ENCODE data around the gene HERC5. TPM values are rescaled to one million over a fixed set of nuclear protein-coding genes. Genes with fewer than 3 reads are reported as not detected.

The HERC5 gene
- total RNA-seq (2021), result 17.2 and 18.5 TPM in 2 replicates
- long read RNA-seq, transcript HERC5-201 (23 exons, 3,513 nt), result major isoform, 89 of 132 reads
- long read RNA-seq, partial matches to known transcripts, result 27 of 132 reads
- long read RNA-seq, other reads (novel, unspliced or antisense), result 16 of 132 reads

DNA sequence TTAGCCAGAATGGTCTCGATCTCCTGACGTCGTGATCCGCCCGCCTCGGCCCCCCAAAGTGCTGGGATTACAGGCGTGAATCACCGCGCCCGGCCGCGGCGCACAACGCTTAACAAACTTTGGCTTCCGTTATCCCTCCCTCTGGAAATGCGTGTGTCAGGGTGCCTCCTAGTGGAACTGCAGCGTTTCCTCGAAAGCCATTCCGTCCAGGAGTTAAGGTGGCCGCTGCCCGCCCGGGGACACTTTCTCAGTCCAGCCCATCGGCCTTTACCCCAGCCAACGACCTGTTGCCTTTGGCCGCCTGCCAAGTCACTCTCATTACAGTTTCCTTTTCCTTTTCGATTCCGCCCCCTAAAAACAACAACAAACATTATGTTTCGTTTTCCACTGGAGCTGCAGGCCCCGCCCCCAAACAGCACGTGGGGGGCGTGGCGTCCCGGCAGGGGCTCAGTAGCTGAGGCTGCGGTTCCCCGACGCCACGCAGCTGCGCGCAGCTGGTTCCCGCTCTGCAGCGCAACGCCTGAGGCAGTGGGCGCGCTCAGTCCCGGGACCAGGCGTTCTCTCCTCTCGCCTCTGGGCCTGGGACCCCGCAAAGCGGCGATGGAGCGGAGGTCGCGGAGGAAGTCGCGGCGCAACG, at the start of gene HERC5:
HERC5 (plus strand) TSS at position 450 of the 637 bp plus-strand sequence; CDS start at position 601, 151 bp downstream.
- H3K9ac ChIP-seq (ENCODE audit: extremely low read depth, insufficient read length, low read length), result no peak within 1 kb of the TSS
- Mint-ChIP-seq H3K27me3 (ENCODE audit: low read depth) (peaks cover 29% of the 10 kb centered on the region), H3K27ac (peak within 1 kb of the TSS; percentile 94 to 97 (median 94); a peak in 6 of 7 replicates), H3K4me1 (peaks cover 8 to 16% of the 10 kb centered on the region in 2 experiments), H3K4me3 (peak within 1 kb of the TSS; percentile 85 to 91), H3K36me3 (ENCODE audit: insufficient read depth in 1 of 3, low read depth in 3 of 3) (peaks cover 5 to 9% (median 7%) of the 10 kb centered on the region in 3 experiments), H3K9me3 (peaks cover 2 to 4% of the 10 kb centered on the region in 2 experiments; a peak in 3 of 5 replicates)
- no peaks in the 10 kb centered on the region for H4K20me1 ChIP-seq (ENCODE audit: control insufficient read depth, insufficient read depth, insufficient read length)
- no peak within 1 kb of the TSS for H3K27ac ChIP-seq (ENCODE audit: insufficient read length, low read depth, low read length)
- H4K91ac ChIP-seq (ENCODE audit: insufficient read length, low read depth, low read length), result no peak within 1 kb of the TSS
- H3K23ac ChIP-seq (ENCODE audit: insufficient read length, low read depth, low read length), result no peak within 1 kb of the TSS
- peak within 1 kb of the TSS; percentile 60 for H2AFZ ChIP-seq (ENCODE audit: low read length)
- no peak within 1 kb of the TSS for H2BK5ac ChIP-seq (ENCODE audit: insufficient read length, low read length)
- peak; percentile 97 for DNase-seq
- H2BK20ac ChIP-seq (ENCODE audit: low read depth, low read length, poor library complexity, severe bottlenecking), result no peak within 1 kb of the TSS
- H2BK15ac ChIP-seq (ENCODE audit: low read depth, low read length), result no peak within 1 kb of the TSS
- H3K27me3 ChIP-seq (ENCODE audit: insufficient read depth, low read length), result peaks cover 2% of the 10 kb centered on the region; the same call in 1 of the 2 replicates
- H3K4me2 ChIP-seq (ENCODE audit: insufficient read depth, insufficient read length, low read length), result peak within 1 kb of the TSS; percentile 65
- H4K5ac ChIP-seq (ENCODE audit: insufficient read length, low read depth, low read length), result no peak within 1 kb of the TSS
- no peak within 1 kb of the TSS for H3K4ac ChIP-seq (ENCODE audit: low read depth, low read length)
- H2BK120ac ChIP-seq (ENCODE audit: low read depth, low read length, poor library complexity, severe bottlenecking), result no peak within 1 kb of the TSS
- no peak within 1 kb of the TSS for H2AK5ac ChIP-seq (ENCODE audit: insufficient read length, low read length)
- H3T11ph ChIP-seq (ENCODE audit: low read length), result no peak within 1 kb of the TSS
- no peaks in the 10 kb centered on the region for H3K4me1 ChIP-seq (ENCODE audit: insufficient read depth, low read length)
- H3K79me1 ChIP-seq (ENCODE audit: insufficient read depth, low read depth, low read length, poor library complexity, severe bottlenecking), result no peaks in the 10 kb centered on the region
- peak within 1 kb of the TSS; percentile 4; the same call in 1 of the 2 replicates for H3K14ac ChIP-seq (ENCODE audit: insufficient read depth, low read length)
- no peak within 1 kb of the TSS for H3K56ac ChIP-seq (ENCODE audit: insufficient read length, low read depth, low read length)
- no peaks in the 10 kb centered on the region for H3K9me3 ChIP-seq (ENCODE audit: control insufficient read depth, low read depth, low read length)
- H2BK12ac ChIP-seq (ENCODE audit: insufficient read length, low read depth, low read length), result no peak within 1 kb of the TSS
- TF ChIP-seq, protein P1, sequence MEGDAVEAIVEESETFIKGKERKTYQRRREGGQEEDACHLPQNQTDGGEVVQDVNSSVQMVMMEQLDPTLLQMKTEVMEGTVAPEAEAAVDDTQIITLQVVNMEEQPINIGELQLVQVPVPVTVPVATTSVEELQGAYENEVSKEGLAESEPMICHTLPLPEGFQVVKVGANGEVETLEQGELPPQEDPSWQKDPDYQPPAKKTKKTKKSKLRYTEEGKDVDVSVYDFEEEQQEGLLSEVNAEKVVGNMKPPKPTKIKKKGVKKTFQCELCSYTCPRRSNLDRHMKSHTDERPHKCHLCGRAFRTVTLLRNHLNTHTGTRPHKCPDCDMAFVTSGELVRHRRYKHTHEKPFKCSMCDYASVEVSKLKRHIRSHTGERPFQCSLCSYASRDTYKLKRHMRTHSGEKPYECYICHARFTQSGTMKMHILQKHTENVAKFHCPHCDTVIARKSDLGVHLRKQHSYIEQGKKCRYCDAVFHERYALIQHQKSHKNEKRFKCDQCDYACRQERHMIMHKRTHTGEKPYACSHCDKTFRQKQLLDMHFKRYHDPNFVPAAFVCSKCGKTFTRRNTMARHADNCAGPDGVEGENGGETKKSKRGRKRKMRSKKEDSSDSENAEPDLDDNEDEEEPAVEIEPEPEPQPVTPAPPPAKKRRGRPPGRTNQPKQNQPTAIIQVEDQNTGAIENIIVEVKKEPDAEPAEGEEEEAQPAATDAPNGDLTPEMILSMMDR (conservative IDR thresholded peaks at IDR 0.05), result peak; percentile 77
- H3K23me2 ChIP-seq (ENCODE audit: insufficient read length, low read depth, low read length, poor library complexity, severe bottlenecking), result peaks cover 4% of the 10 kb centered on the region
- no peak within 1 kb of the TSS for H3K18ac ChIP-seq (ENCODE audit: insufficient read length, low read depth, low read length)
- no peaks in the 10 kb centered on the region for H3K79me2 ChIP-seq (ENCODE audit: insufficient read depth, low read length)
- WGBS (ENCODE audit: extremely low coverage, insufficient read length, low lambda C conversion rate), result no CpG with 5 or more reads among the region's 57 CpGs
- H4K8ac ChIP-seq (replicated peaks; ENCODE audit: insufficient read length, low read depth, low read length), result no peak within 1 kb of the TSS
